SU-DHL-6 (cell line): ENCODE data around the gene FGD4.

Source experiments
- CTCF ChIP-seq: fragments of 200-600 bp; sonication (generic); IDR thresholded peaks from one replicate; pipeline ENCODE4 v1.5.1; 2017; ENCODE audit warnings: antibody characterized with exemption, mild to moderate bottlenecking, low read length, moderate library complexity; ENCODE audit not compliant: insufficient read depth, poor library complexity, severe bottlenecking
- EZH2phosphoT487 ChIP-seq: fragments of 200-600 bp; sonication (generic), shearing (Covaris generic); conservative IDR thresholded peaks from 2 replicates; pipeline ENCODE4 v1.6.1; 2018; ENCODE audit warnings: mild to moderate bottlenecking, antibody characterized with exemption, low read length, moderate library complexity, mixed read lengths

GRCh38 chr12:32502693-32503502 is 103.5 kb downstream of the FGD4 start:
- TF ChIP-seq CTCF, result no peak
- no peak for TF ChIP-seq EZH2phosphoT487
